GM21723 (cell line): ENCODE data around the gene LRTM1.

Experiments
- ATAC-seq: cut with Tn5 transposase; IDR thresholded peaks from one replicate; pipeline ENCODE4 v1.9.1; 2021; ENCODE audit warnings: mild to moderate bottlenecking, moderate library complexity; ENCODE audit not compliant: unreplicated experiment

LRTM1 gene

DNA sequence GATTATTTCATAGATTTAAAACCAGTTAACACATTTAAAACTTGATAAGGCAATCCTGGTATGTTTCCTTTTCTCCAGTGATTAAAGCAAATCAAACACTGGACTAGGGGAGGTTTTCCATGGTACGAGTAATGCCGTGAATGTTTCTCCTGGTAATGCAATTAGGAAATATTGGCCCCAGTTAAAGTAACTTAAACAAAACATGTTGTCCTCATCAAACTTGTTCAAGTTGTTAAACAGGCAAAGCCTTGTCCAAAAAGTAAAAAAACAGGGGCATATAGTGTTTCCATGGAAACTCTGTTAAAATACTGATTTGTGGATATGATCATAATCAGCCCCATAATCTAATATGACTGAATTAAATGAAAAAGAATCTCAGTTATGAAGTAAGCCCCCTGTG is 13.1 kb upstream of the LRTM1 start:
- no peak for ATAC-seq

DNA sequence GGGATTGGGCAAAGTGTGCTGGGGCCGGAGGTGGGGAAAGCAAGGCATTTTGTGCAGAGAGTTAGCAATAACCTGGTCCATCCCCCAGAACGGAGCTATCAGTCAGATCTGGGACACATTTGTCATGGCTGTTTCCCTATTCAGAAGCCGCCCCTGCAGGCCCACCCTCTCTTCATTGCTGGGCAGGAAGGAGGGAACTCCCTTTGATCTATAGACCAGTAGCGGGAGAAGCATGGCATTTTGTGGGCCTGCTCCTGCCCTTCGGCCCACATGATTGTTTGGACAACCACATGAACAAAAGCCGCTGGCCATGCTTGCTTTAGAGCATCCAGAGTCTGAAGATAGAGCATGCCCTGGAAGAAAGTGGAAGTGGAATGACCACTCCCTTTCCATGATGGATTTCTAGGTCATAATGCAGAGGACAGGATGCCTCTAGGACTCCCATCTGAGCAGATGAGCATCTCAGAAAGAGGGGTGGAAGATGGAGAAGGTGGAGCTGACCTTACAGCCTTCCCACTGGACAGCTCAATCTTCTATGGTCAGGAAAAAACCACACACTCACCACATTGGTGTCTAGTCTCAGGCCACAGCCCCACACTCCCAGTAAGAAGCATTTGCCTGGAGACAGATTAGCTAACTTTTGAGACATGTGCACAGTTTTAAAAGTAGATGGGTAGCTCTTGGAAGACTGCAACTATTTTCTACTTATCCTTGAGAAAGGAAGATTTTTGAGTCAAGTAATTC is 11.9 kb upstream of the LRTM1 start:
- no peak for ATAC-seq

DNA sequence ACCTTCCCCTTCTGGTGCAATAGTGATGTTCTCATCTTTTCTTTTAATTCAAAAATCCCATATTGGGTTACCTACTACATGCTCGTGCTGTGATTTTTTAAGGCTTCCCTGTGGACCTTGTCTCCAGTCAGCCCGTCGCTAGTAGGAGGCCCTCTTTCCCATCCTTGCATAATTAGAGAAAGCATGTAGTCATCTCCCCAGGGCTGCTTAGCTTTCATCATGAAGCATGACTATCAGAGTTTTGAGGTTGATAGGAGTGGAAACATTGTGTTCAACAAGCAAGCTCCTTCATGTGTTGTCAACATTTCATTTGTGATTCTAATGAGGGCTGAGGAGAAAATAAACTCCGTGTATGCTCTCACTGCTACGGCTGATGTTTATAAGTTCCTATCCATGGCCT is 8.7 kb upstream of the LRTM1 start:
- no peak for ATAC-seq

DNA sequence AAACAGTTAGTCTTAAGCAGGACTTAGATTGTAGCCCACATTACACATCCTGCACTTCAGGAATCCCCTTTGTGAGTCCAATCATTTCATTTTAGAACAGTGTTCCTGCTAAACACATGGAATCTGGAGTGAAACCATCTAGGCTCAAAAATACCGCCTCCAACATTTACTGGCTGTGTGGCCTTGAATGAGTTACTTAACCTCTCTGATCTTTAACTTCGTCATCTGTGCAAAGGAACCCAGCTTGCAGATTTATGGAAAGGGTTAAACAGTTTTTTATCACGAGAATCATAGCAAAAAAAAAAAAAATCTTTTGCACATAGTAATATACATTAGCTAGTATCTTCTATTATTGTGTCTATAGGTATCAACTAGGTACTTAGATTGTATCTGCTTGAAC is 8.0 kb upstream of the LRTM1 start:
- no peak for ATAC-seq

DNA sequence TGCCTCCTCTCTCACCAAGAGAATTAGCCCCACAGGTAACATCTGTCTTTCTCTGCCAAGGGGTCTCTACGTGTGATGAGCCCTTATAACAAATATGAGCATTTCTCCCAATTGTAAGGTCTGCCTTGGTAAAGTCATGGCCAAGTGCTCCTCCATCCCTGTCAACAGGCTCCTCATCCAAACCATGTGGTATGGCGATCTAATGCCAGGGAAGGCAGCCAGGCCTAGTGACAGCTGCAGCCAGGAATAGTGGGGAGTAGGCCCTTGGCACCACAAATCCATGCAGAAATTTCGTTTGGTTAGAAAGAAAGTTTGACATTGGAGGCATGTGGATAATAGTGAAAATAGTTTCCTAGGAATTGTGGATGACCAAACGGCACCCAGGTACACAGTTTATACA is 4.7 kb upstream of the LRTM1 start:
- ATAC-seq: no peak

GRCh38 chr3:54931182-54931581 is 3.3 kb upstream of the LRTM1 start:
- ATAC-seq: no peak

GRCh38 chr3:54918516-54918915 is 9.3 kb downstream of the LRTM1 start:
- ATAC-seq: no peak

DNA sequence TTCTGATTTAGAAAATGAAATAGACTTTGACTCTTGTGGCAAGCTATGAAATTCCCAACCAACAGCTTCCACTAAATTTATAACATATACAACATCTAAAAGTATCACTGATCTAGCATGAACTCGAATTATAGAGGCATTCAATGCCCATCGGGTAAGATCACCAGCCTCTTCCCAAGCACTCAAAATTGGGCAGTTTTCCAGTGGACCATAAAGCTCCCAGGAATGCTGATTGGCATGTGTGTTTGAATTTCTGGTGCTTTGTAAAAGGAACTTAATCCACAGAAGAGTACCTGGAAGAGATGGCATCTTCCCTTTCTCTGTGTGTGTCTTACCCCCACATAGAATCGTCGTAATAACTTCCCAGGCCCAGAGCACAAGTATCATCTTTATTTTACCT is 10.0 kb downstream of the LRTM1 start:
- ATAC-seq: no peak

GRCh38 chr3:54917174-54917573 is 10.7 kb downstream of the LRTM1 start:
- no peak for ATAC-seq

DNA sequence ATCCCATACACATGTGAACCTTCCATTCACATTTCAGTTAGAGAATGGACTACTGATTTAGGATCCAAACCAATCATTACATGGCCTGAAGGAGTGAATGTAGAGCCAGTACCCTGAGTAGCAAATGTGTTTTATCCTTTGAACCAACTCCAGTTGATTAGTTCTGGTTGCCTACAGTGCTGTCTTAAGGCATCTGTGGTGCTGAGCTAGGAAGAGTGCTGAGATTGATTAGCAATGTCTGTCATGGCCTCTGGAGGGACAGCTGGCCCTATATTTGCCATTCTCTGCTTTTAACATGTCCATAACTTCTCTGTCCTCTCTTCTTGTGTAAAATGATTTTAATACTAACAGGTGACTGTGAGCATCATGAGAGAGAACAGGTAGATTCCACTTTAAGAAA is 11.1 kb downstream of the LRTM1 start:
- ATAC-seq: no peak

- ATAC-seq: no peak
These were observed 11.9 kb downstream of the LRTM1 start for GRCh38 chr3:54915976-54916375.

- no peak for ATAC-seq
These were observed 12.7 kb downstream of the LRTM1 start for GRCh38 chr3:54915181-54915580.

DNA sequence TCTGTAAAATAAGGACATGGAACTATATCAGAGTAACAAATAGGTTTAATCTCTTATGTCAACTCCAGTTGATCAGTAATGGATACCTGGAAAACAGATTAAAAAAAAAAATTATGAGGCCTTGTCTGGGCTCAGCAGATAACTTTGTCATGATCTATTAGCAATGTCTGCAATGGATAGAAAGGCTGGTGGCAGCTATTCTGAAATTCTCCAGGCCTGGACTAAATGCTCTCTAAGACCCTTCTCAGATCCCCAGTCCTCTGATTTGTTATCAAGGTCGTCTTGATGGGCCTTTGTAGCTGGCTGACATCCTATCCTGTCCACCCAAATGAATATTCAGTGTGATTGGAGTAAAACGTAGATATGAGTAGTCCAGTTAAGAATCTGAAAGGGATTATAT is 13.7 kb downstream of the LRTM1 start:
- ATAC-seq: no peak

- ATAC-seq: no peak
These were observed 18.7 kb downstream of the LRTM1 start for GRCh38 chr3:54909191-54909590.

GRCh38 chr3:54906763-54907162 is 21.1 kb downstream of the LRTM1 start:
- no peak for ATAC-seq

DNA sequence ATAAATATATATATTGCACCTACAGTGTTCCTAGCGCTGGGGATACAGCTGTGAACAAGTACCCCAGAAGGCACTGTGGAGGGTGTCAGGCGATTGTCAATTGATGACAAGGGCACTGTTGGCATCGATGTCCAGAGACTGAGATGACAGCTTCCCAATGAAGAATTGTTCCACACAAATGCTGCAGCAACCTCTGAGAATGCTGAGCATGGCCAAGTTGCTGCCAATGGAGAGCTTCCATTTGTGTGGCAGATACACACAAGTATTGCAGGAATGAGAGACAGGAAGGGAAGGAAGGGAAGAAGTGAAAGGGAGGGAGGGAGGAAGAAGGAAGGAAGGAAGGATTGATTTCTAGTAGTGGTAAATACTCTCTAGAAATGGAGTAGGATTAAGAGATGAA is 21.9 kb downstream of the LRTM1 start:
- no peak for ATAC-seq

GRCh38 chr3:54905261-54905888 is 22.5 kb downstream of the LRTM1 start:
- no peak for ATAC-seq

GRCh38 chr3:54901906-54902685 is 25.8 kb downstream of the LRTM1 start:
- no peak for ATAC-seq

DNA sequence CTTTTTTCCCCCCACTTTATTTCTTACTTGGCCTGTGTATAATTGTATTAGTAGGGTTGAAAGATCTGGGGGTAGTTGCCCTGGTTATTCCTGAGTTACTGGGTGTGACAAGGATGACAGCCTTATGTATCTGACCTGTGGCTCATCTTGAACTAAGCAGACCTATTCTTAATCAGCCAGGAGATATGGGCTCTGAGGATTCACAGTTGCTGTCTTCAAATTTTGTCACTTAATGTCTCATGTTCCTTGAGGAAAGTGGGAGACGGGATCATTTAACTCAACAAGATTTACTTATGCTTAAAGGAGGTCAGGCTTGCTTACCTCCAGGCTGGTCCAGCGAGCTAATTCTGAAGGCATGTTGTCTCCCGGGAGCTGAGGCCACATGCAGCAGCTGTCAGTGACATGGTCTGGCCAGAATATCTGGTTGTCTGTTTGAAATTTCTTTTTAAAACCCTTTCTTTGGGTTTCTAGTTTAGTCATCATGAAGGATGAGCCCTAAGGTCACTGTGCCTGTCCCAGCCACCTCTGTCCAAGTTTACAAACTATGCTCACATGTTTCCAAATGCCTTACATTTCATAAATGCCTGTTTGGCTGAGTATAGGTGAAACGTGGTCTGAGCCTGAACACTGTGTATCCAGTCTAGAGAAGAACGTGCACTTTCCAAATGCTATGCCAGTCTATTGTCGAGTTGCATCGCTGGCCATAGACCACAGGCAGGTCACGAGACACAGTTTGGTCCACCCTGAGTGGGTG is 26.8 kb downstream of the LRTM1 start:
- no peak for ATAC-seq

- no peak for ATAC-seq
These were observed 28.6 kb downstream of the LRTM1 start for GRCh38 chr3:54899273-54899672.

- no peak for ATAC-seq
These were observed 30.7 kb downstream of the LRTM1 start for GRCh38 chr3:54897028-54897711.
